Stimulated activated CD4-positive, alpha-beta T cell treated with anti-CD3 and anti-CD28 coated beads, Interleukin-1b, Interleukin-23, amount 100 ng/mL, for 1 hour (primary cell): ENCODE data around the gene SMIM34.
"Not testable (repeated sequence)": the region's sequence is repeated elsewhere in the genome, so short reads cannot be mapped to it uniquely, and the experiment has no call there.

Experiments
- DNase-seq, 2 donors: peaks; one replicate each; pipeline ENCODE4 v3.0.0-alpha.2; 2020; ENCODE audit warnings: low read depth in 2 of 2

SMIM34 gene, protein sequence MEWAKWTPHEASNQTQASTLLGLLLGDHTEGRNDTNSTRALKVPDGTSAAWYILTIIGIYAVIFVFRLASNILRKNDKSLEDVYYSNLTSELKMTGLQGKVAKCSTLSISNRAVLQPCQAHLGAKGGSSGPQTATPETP

DNA sequence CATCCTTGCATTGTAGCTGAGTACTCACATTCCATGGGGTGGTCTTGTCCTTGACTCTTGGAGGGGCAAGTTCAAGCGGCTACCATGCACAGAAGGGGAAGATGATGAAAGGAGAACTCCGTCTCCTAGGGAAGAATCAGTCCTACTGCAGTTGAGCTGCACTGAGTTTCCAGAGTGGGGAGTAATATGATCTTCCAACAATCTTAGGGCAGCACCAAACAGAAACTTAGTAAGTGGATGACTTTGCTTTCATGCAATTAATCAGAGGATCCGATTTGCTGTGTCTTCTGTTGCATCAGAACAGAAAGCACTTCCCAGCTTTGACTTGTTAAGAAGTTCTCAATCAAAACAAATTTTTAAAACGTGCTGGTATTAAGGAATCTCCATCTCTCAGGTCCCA is at the start of gene SMIM34:
SMIM34 (minus strand) TSS at position 147 of the 400 bp plus-strand sequence; CDS start at position 35, 112 bp downstream.
- DNase-seq: not testable (repeated sequence)

DNA sequence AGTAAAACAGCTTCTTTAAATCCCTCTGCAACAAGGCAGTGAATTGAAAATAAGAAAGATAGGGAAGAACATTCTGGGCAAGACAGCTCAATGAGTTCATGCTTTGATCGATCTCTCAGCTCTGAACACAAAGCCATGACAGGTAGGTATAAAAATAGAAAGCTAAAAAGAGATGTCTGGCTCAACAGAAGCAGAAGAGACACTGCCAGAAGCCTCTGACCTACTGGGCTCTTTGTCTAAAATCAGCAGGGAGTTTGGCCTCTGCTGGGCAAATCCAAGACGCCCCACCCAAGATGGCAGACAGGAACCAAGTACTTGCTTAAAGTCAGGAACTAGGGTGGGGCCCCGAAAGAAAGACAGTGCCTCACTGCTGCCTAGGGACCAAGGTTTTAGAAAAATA is 43.6 kb upstream of the SMIM34 start:
- not testable (repeated sequence) for DNase-seq

DNA sequence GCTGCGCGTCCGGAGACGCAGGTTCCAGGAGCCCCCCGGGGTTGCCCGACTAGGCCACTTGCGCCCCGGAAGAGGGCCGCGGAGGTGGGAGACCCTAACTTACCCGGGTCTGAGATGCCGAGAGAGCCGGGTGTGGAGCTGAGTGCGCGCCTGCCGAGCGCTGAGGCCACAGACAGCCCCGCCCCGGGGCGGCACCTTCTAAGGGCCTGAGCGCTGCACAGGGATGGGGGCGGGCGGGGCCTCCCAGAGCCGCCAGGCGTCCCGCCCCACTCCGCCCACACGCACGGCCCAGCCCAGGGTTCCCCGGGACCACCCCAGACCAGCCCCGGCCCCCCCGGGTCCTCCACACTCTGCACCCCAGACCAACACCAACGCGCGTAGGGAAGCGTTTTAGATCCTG is 35.7 kb upstream of the SMIM34 start:
- DNase-seq: not testable (repeated sequence)

DNA sequence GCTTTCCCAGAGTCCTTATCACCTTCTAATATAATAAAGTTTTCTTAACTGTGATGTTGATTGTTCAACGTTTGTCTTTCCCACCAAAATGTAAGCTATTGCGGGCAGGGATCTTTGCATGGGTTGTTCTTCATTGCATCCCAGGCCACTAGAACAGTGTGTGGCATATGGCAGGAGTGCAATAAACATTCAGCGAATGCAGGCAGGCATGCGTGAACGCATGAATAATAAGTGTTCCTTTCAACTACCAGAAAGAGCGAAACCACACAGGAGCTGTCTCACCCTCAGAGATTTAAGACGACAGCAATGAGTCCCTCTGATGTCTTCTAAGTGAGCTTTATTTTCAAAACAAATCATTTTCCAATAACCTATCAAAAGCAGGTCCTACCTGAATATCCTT is 34.5 kb upstream of the SMIM34 start:
- not testable (repeated sequence) for DNase-seq

DNA sequence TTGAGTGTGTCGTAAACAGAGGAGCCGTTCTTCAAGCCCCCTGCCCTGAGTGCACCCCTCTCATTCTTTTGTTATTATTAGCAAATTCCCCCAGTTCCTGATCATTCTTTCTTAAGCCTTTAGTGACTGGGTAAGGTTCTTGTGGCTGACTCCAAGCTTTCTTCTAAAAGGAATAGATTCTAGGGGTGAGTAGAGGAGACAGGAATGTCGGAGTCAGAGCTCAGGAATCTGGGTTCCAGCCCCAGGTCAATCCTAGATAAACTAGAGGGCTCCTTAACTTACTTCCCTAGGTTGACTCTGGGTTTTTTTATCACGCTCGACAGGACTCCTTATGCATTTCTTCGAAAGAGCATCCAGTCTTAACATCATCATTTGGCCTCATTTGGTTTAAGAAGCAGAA is 32.4 kb upstream of the SMIM34 start:
- DNase-seq: not testable (repeated sequence)

DNA sequence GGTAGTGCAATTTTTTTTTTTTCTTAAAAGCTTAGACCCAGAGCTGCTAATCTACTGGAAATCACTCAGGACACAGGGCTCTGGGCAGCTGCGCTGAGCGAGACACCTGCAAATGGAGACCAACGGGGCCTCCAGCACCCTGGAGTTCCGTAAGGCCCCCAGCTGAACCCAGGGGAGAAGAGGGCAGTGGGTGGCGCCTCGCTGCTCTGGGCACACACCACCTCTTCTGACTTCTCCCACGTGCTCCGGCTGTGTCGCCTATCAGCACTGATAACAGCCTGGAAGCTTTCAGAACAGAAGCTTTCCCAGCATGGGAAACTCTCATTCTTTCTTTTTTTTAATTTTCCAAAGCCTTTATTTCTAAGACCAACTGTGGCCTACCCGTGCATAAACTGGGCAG is 31.9 kb upstream of the SMIM34 start:
- not testable (repeated sequence) for DNase-seq

DNA sequence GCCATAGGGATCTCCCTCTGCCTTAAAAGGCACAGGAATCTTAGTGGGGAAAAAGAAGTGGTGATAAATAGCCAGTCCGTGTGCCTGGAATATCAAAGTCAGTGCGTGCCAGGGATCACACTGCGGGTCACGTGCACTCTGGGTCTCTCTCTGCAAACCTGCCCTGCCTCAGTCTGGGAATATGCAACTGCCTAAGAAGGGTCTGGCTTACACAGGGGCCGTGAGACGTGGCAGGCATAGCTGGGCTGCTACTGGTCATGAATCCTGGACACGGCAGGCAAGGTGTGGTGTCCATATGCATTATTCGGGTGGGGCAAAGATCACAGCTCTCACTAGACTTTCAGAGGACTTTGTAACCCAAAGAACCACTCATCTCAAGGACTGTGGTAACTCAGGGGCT is 23.3 kb upstream of the SMIM34 start:
- not testable (repeated sequence) for DNase-seq

DNA sequence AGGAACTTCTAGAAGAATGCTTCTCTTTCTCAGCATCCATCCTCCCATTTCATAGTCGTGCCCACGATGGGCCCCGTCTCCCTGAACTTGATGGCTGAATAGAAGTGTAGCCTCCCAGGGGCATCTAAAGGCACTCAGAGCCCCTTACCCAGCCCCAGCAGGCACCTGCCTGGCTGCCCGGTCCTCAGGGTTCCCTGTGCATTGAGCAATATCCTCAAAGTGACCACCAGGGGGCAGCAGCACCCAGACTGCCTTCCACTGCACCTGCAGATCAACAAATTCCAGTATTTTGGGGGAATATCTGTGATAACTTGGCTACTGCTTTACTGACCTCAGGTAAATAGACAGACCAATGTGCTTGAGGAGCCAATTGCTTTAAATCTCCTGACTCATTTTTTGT is 19.7 kb upstream of the SMIM34 start:
- DNase-seq: not testable (repeated sequence)

DNA sequence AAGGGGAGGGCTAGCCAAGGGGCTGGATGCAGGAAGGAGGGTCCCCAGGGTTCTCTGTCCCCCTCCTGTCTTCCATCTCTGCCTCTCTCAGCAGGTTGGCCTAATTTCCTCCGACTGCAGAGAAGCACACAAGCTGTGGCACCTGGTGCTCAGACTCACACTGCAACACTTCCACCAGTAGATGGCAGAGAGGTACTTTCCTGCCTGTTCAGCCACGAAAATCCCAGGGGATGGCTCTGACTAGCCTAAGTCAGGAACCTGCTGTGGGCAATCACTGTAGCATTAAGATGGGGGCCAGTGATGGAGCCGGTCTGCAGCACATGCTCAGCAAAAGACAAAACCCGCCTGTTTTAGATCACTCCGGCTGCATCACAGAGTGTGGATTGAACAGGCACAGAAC is 6.0 kb upstream of the SMIM34 start:
- not testable (repeated sequence) for DNase-seq

DNA sequence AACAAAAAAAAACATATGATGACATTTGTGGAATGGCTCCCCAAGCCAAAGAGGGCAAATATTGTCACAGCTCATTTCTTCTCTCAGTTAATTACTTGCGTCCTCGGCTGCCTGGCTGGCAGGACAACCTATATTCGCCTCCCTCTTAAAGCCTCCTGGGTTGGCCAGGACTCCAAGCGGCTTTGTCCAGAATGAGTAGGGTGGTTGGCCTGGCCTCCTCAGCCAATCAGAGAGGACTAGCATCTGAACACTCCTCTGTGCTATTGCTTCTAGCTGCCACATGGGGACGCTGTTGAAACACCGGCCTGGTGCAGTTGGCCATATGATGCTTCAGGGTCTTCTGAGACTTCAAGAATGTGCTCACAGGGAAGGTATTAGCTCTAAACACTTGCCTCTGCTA is 4.7 kb upstream of the SMIM34 start:
- DNase-seq: not testable (repeated sequence)

DNA sequence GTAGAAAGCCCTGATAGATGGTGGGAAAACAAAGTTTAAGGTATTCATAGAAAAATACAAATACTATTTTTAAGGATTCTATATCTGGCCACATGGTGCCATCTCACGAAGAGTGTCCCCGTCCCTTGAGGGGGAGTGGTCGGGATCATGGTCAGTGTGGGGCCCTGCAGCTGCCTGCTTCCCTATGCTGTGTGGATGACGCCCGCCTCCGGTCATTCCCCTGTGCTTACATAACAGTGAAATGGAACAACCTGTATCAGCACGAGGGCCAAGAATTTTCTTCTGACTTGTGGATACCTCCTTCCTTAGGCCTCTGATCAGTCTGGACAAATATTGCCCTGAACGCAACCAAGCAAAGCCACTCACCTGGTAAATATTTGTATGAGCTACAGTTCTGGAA is 3.6 kb upstream of the SMIM34 start:
- not testable (repeated sequence) for DNase-seq

DNA sequence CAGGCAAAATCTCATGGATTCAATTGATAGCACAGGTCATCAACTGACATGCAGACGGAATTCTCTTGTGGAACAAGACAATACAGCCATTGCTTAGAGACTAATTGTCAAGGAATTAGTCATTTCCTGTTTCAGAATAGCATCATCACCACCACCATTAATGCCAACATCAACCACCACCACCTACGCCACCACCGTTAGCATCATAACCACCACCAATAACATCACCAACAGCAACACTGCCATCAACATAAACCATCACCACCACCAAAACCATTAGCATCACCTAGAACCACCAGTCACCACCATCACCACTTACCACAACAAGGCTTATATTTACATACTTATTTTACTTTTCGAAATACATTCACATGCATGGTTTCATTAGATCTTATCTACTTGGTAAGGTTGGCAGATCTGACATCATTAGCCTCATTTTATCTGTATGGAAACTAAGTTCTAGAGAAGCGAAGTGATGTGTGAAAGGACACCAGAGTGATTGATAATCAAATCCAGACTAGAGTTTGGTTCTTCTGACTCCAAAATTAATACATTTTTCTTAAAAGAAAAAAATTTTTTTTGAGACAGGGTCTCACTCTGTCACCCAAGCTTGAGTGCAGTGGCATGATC is 6.2 kb downstream of the SMIM34 start:
- DNase-seq: not testable (repeated sequence)

DNA sequence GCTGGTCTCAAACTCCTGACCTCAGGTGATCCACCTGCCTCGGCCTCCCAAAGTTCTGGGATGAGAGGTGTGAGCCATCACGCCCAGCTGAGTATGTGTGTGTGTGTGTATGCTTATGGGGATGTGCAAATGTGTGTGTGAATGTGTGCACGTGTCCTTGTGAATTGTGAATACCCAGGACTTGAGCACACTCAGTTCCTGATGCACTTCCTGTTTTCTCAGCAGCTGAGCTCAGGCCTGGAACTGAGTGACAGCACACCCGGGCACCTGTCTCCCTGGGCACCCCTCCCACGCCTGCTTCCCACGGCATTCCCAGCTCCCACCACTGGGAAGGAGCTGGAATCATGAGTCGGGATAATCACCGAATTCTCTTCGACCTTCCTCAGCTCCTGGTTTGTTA is 16.5 kb downstream of the SMIM34 start:
- DNase-seq: not testable (repeated sequence)

DNA sequence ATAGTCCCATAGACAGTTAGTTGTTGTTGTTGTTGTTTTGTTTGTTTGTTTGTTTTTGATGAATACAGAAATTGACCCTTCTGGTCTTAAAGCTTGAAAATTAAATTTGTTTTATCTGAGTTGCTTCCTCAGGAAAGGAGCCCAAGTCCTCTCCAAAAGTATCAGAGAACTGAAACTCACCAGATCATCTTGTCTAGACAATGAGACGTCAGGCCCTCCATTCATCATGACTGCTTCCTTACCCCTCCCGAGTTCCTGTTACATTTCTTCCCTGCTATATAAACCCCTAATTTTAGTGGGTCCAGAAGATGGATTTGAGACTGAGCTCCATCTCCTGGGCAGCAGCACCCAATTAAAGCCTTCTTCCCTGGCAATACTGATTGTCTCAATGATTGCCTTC is 17.1 kb downstream of the SMIM34 start:
- DNase-seq: not testable (repeated sequence)

DNA sequence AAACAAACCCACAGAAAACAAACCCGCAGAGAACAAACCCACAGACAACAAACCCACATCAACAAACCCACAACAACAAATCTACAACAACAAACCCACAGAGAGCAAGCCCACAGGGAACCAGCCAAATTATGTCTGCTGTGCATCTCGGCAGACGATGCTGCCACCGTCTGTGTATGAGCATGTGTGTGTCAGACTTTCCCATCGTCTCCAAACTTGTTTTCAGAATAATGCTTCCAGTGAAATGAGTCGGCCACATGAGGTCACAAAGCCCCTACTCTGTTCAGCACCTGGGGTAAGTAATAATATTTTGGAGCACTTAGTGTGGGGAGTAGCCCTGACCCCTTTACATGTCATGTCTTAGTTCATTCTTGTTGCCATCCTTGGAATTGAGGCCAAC is 17.6 kb downstream of the SMIM34 start:
- DNase-seq: not testable (repeated sequence)

DNA sequence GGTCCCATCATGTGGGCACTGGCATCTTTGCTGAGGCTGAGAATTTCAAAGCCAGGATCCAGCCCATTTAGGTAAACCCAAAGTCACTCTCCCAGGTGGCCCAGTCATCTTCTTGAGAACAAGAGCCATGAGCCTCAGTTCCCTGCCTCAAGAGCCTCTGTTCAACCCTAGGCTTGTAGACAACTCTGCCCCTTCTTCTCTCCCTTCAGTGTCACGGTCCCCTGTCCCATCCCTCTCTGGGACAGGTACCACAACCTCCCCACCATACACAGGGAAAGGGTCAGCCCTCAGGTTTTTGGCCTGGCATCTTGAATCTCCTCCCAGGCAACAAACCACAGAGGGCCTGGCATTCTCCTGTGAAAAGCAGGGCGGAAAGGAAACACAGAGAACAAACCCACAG is 18.1 kb downstream of the SMIM34 start:
- not testable (repeated sequence) for DNase-seq

DNA sequence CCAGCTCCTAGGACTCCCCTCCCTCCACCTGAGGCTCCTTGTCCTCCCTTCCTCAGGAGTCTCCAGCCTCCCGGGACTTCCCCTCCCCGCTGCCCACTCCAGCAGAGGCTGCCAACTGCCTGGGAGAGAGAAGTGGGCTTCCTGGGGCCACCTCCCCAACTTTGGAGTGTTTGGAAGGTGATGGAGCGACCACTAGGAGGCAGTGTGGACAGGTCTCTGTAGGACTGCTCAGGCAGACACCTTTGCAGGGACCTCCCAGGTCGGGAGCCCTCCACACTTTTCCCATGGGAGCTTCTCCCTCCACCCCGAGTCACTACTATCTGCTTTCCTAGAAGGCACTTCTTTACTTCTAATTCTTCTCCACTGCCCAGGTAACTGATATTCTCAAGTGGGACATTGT is 19.0 kb downstream of the SMIM34 start:
- not testable (repeated sequence) for DNase-seq

DNA sequence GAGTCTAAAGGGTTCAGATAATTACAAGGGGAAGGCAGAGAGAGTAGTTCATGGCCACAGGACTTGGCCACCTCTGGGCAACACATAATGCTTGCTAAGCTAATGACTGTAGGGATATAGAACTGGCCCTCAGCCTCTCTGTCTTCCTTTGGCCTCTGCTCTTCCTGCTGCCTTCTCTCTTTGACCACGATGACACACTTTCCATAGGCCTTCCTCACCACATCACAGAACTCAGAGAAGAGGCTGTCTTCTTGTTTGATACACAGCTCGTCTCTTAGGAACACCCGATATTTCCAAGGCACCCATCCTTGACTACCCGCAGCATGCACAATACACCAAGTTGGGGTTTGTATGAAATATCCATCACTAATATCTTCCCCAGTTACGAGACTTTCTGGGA is 23.2 kb downstream of the SMIM34 start:
- not testable (repeated sequence) for DNase-seq

DNA sequence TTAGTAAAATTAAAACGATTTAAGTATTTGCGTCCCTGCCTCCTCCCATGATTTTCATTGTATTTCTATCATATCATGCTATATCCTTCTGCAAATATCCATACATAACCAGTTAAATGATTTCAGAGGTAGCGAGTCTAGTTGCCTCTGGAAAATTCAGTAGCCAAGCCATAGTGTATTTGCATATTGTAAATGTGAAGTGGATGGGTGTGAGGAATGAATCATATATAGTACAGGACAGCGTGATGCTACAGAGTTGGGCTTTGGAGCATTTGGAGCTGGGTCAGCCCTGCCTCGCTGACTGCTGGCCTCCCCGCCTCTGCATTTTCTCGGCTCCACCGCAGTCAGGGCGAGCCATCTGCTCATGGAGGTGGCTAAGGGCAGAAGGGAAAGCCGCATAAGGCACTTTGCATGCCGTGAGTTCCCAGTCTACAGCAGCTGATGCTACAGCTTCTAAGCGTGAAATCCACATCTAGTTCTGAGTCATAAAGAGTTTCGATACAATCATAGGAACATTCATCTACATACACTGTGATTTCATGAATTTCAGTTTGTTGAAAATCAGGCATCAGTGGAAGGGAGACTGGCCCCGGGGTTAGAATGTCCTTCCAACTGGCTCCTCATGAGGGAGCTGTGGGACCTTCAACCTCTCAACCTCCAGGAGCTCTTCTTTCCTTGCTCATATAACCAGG is 39.9 kb downstream of the SMIM34 start:
- not testable (repeated sequence) for DNase-seq

DNA sequence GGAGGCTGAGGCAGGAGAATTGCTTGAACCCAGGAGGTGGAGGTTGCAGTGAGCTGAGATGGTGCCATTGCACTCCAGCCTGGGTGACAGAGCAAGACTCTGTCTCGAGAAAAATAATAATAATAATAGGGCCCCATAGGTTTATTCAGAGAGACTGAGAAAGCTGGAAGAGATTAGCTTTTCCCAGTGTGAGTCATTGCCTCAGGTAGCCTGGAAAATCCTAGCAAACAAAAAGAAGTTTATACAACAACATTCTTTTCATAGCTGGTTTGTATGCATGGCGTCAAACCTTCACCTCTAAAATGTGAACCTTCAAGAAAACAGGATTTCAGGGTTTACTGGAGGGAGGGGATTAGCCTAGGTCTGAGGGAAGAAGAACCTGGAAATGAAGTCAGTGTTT is 40.6 kb downstream of the SMIM34 start:
- not testable (repeated sequence) for DNase-seq

DNA sequence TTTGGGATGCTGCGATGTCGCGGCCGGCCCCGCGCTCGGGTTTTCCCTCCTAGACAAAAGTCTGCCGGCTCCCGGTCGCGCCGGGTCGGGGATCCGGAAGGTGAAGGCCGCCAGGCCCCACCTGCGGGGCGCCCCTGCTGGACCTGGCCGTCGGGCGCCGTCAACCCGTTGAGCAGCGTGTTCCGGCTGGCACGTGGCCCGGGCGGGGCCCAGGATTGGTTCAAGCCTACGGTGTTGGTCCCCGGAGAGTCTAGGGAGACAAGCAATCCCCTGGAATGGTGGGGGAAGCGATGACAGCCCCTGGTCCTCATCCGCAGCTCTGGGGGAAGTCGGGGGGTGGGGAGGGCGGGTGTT is 48.2 kb downstream of the SMIM34 start:
- DNase-seq: not testable (repeated sequence)

DNA sequence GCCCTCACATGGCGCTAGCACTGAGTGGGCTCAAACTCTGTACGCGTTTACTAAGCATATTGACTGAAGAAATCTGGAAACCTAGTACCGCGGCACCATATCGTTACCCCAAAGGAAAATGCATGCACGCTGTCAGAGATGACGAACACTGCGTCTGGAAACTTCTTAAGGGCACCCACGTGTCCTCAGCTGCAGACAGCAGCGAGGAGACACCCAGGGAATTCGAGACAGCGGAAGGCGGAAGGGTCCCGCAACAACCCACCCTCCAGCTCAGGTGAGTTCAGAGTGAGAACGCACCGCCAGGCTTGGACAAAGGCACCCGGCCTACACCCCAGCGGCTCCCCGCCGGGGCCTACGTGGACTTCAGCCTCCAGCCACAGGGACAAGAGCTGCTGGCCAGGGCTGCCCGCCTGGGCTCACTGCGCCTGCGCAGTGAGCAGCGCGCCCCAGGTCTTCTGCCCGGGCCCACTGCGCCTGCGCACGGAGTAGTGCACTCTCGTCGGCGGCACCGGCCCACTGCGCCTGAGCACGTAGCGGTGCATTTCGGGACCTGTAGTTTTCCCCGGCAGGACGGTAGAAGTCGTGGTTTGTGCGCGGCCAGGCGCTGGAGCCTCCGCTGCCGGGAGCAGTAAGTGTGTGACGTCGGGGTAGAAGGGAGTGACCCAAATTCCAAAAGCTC is 48.7 kb downstream of the SMIM34 start, which contains the start of gene SMIM11:
SMIM11 (plus strand) TSS at position 568 of the 679 bp plus-strand sequence. CDS start 3,998 bp downstream, outside the sequence.
- DNase-seq: not testable (repeated sequence)
